AG09309 (cell line): ENCODE results near the gene PDCD5.

Experiments used
- DNase-seq: peaks from one replicate; pipeline ENCODE4 v3.0.0-alpha.2; 2010; ENCODE audit warnings: low read depth
- H3K4me3 ChIP-seq: 2 replicates; pipeline ENCODE4 v1.5.1; 2011; ENCODE audit warnings: mild to moderate bottlenecking, low read depth, low read length, moderate library complexity; ENCODE audit not compliant: control insufficient read depth
- TF ChIP-seq, protein P1 (sequence below): IDR thresholded peaks from 2 replicates; pipeline ENCODE4 v1.5.1; 2011; ENCODE audit warnings: mild to moderate bottlenecking, low read depth, low read length, inconsistent platforms; ENCODE audit not compliant: insufficient read depth, control insufficient read depth; ENCODE audit errors: missing control alignments

Gene PDCD5

DNA sequence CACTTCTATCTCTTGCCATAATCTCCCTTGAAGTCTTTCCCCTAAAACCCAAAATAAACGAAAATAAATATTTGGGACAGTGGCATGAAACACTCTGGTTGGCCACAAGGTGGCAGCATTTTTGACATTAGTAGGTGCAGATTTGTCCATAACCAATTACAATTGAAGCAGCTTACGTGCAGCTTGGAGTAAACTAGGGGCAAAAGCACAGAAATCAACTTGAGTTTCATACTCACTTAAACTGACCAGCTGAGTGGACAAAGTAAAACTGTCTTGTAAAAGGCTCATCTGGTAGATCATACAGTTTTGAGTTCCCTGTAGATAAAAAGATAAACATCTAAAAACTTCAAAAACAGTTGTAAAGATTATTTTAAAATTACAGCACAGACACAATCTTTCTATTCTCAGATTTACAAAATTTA lies 18.8 kb downstream of the PDCD5 start:
- no peak overlapping the region for H3K4me3 ChIP-seq
- TF ChIP-seq, protein P1, sequence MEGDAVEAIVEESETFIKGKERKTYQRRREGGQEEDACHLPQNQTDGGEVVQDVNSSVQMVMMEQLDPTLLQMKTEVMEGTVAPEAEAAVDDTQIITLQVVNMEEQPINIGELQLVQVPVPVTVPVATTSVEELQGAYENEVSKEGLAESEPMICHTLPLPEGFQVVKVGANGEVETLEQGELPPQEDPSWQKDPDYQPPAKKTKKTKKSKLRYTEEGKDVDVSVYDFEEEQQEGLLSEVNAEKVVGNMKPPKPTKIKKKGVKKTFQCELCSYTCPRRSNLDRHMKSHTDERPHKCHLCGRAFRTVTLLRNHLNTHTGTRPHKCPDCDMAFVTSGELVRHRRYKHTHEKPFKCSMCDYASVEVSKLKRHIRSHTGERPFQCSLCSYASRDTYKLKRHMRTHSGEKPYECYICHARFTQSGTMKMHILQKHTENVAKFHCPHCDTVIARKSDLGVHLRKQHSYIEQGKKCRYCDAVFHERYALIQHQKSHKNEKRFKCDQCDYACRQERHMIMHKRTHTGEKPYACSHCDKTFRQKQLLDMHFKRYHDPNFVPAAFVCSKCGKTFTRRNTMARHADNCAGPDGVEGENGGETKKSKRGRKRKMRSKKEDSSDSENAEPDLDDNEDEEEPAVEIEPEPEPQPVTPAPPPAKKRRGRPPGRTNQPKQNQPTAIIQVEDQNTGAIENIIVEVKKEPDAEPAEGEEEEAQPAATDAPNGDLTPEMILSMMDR = peak; percentile 76
- DNase-seq = peak; percentile 24

DNA sequence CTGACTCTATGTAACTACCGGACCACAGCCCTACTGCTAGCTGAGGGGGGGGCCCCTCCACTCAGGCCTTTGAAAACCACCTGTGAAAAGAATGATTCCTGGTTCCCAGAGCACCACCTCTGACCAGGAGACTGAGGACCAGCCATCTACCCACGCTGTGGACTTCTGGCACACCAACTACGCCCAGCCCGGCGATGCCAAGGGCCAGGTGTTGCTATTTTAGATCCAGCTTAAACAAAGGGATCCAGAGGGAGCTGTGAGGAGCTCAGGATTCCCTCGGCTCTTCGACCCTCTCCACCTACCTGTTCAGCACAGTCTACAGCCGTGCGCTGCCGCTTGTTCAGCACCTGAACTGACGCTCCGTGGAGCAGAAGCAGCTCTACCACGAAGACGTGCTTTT lies 23.0 kb downstream of the PDCD5 start:
- H3K4me3 ChIP-seq = no peak overlapping the region
- TF ChIP-seq, protein P1 = no peak
- no peak for DNase-seq

DNA sequence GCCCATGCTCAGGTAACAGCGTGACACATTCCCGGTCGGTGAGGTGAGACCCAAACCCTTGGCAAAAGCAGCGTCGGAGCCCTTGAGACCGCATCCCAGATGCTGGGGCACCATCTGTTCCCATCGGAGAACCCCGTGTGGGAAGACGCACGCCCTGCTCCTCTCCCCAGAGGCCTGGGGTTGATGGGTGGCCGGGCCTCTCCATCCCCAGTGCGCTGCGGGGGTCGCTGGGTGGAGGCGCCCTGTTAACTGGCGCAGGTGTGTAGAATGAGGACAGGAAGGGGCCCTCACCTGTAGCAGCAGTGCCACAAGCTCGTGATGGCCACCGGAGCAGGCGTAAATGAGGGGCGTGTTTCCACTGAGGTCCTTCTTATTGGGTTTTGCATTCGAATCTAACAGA lies 24.6 kb downstream of the PDCD5 start:
- DNase-seq = no peak
- TF ChIP-seq, protein P1 = no peak
- H3K4me3 ChIP-seq = no peak overlapping the region

DNA sequence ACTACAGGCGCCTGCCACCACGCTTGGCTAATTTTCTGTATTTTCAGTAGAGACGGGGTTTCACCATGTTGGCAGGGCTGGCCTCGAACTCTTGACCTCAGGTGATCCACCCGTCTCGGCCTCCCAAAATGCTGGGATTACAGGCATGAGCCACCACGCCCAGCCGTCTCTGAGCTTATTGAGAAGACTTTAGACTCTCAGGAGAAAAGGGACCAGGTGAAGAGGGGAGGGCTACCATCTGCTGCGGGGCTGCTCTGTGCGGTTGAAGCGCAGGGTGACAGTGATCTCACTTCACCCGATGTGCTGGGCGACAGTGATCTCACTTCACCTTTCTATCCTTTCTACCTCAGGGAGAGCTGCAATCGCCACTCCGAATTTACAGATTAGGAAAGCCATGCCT lies 25.3 kb downstream of the PDCD5 start:
- TF ChIP-seq, protein P1 = no peak
- H3K4me3 ChIP-seq = no peak overlapping the region
- no peak for DNase-seq

DNA sequence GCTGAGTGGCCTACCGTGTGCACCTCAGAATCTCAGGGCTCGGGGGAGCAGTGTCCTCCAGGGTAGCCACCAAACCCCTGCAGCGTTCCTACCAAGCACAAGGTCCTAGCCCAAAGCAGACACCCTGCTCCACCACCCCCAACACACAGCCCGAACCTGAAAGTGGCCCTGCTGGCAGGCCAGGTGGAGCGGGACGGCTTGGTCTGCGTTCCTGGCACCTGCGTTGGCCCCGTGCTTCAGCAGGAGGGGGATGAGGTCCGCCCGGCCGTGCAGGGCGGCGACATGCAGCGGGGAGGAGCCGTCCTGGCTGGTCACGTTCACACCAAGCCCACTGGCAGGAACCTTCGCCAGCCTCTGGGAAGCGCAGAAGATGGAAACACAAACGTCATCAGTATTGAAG lies 26.5 kb downstream of the PDCD5 start:
- no peak overlapping the region for H3K4me3 ChIP-seq
- DNase-seq = no peak
- TF ChIP-seq, protein P1 = no peak

DNA sequence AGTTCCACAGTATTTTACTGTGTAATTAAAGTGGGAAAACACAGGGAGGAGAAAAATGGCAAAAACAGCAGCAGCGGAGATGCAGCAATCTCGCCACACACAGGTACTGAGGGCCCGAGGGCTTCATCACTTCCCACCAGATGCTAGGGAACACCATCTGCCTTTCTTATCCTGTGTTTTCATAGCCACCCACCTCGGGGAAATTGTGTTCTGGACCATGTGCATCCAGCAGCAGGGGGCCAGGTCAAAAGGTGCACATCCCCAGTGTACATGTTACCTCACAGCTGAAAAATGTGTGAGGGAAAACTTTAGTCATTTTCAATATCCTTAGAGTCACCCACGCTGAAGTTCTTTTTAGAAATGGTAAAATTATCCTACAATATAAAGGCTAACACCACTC lies 30.2 kb downstream of the PDCD5 start:
- no peak overlapping the region for H3K4me3 ChIP-seq
- DNase-seq = no peak
- TF ChIP-seq, protein P1 = no peak

DNA sequence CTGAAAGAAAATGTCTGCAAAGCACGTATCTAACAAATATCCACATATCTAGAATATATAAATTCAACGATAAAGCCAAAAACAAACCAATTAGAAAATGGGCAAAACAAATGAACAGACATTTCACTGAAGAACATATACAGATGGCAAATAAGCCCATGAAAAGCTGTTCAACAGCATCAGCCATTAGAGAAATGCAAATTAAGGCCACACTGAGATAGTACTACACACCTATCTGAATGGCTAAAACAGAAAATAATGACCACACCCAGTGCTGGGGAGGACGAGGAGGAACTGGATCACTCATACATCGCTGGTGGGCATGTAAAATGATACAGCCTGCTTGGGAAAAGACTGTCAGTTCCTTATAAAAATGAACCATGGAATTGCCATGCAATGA lies 32.0 kb downstream of the PDCD5 start:
- TF ChIP-seq, protein P1 = no peak
- H3K4me3 ChIP-seq = no peak overlapping the region
- no peak for DNase-seq
